ENCODE measurements around the gene HAVCR2. TPM values are rescaled to one million over a fixed set of nuclear protein-coding genes. Genes with fewer than 3 reads are reported as not detected.

Gene HAVCR2
- total RNA-seq, 1 experiment from 2014 or later, result 0.22 TPM

DNA sequence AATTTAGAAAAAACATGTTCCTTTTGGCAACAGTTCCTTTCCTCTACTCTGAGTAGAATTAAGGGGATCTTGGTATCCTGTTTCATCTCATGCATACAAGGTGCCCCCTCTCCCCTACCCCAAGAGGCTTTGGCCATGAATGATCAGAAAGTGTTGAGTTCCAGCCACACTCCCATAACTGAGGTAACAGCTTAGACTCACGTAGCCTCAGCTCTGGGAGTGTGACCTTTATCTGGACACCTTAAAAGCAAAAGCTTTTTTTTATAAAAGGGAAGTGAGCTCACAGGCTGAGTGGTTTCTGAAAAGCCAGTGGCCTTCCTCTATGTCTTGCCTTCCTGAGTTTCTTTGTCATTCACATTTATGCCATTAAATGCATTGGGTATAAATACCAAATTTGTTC is 900 bp upstream of the HAVCR2 start:
- Histone ChIP-seq H3K36me3 (ENCODE audit: insufficient read depth, low read length) (no peaks in the 10 kb centered on the region), H3K4me3 (ENCODE audit: low read length) (no peak overlapping the region), H3K9ac (ENCODE audit: low read length) (no peak overlapping the region), H3K27me3 (ENCODE audit: low read length) (no peaks in the 10 kb centered on the region), H3K27ac (ENCODE audit: low read length) (no peak overlapping the region), H3K9me2 (replicated peaks; ENCODE audit: insufficient read depth, low read length) (no peaks in the 10 kb centered on the region), H4K20me1 (ENCODE audit: insufficient read depth, low read depth, low read length) (no peaks in the 10 kb centered on the region), H3K79me2 (ENCODE audit: low read length) (no peaks in the 10 kb centered on the region), H2AFZ (ENCODE audit: low read length) (no peak overlapping the region), H3K4me1 (ENCODE audit: low read length) (no peaks in the 10 kb centered on the region), H3K4me2 (ENCODE audit: low read depth, low read length, poor library complexity, severe bottlenecking) (no peak overlapping the region), H3K9me3 (ENCODE audit: low read length) (no peaks in the 10 kb centered on the region)
- no peak for DNase-seq

DNA sequence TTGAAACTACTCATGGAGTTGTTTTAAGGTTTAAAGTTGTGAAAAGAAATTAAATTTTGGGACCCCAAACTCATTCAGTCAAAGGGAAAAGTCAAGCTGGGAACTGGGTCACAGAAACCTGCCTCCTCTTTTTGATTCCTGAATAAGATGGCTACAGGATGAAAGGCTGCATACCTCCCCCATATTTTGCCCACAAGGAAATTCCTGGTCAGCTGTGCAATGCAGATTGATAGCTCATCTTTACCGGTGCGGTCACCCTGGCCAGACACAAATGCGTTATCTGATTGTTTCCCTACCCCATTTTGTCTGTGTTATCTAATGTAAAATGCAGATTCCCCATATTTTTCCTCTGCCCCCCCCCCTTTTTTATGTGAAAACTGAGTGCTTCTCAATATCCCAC is 1.3 kb downstream of the HAVCR2 start:
- H3K9me2 ChIP-seq (replicated peaks; ENCODE audit: insufficient read depth, low read length), result no peaks in the 10 kb centered on the region
- H3K4me3 ChIP-seq (ENCODE audit: low read length), result no peak overlapping the region
- H3K79me2 ChIP-seq (ENCODE audit: low read length), result no peaks in the 10 kb centered on the region
- no peaks in the 10 kb centered on the region for H3K9me3 ChIP-seq (ENCODE audit: low read length)
- DNase-seq, result no peak
- no peaks in the 10 kb centered on the region for H3K4me1 ChIP-seq (ENCODE audit: low read length)
- no peak overlapping the region for H3K9ac ChIP-seq (ENCODE audit: low read length)
- no peak overlapping the region for H3K27ac ChIP-seq (ENCODE audit: low read length)
- H3K4me2 ChIP-seq (ENCODE audit: low read depth, low read length, poor library complexity, severe bottlenecking), result no peak overlapping the region
- no peak overlapping the region for H2AFZ ChIP-seq (ENCODE audit: low read length)
- H3K27me3 ChIP-seq (ENCODE audit: low read length), result no peaks in the 10 kb centered on the region
- no peaks in the 10 kb centered on the region for H4K20me1 ChIP-seq (ENCODE audit: insufficient read depth, low read depth, low read length)
- no peaks in the 10 kb centered on the region for H3K36me3 ChIP-seq (ENCODE audit: insufficient read depth, low read length)

DNA sequence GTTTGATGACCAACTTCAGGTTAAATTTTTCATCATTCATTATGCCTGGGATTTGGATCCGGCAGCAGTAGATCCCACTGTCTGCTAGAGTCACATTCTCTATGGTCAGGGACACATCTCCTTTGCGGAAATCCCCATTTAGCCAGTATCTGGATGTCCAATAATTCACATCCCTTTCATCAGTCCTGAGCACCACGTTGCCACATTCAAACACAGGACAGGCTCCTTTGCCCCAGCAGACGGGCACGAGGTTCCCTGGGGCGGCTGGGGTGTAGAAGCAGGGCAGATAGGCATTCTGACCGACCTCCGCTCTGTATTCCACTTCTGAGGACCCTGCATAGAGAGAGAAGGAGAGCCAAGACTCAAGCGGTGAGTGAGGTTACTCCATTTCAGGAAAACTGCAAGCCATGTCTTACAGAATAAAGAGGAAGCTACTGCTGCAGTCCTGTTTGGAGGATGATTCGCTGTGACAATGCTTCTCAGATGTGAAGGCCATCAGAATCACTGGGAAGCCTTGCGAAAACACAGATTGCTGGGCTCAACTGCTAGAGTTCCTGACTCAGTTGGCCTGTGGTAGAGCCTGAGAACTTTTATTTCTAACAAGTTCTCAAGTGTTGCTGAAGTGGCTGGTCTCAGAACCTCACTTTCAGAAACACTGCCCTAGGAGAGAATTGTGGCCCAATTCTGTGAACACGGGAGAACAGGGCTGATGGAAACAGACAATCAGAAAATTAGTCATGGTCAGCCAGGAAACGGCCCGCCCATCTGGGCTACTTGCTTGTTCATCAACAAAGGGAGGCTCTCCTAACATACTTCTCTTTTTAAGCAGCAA is 2.0 kb downstream of the HAVCR2 start:
- no peaks in the 10 kb centered on the region for H3K9me3 ChIP-seq (ENCODE audit: low read length)
- no peak overlapping the region for H3K27ac ChIP-seq (ENCODE audit: low read length)
- H3K9ac ChIP-seq (ENCODE audit: low read length), result no peak overlapping the region
- no peak overlapping the region for H2AFZ ChIP-seq (ENCODE audit: low read length)
- H3K9me2 ChIP-seq (replicated peaks; ENCODE audit: insufficient read depth, low read length), result no peaks in the 10 kb centered on the region
- H4K20me1 ChIP-seq (ENCODE audit: insufficient read depth, low read depth, low read length), result no peaks in the 10 kb centered on the region
- no peak overlapping the region for H3K4me2 ChIP-seq (ENCODE audit: low read depth, low read length, poor library complexity, severe bottlenecking)
- H3K79me2 ChIP-seq (ENCODE audit: low read length), result no peaks in the 10 kb centered on the region
- no peaks in the 10 kb centered on the region for H3K27me3 ChIP-seq (ENCODE audit: low read length)
- no peak overlapping the region for H3K4me3 ChIP-seq (ENCODE audit: low read length)
- H3K36me3 ChIP-seq (ENCODE audit: insufficient read depth, low read length), result no peaks in the 10 kb centered on the region
- H3K4me1 ChIP-seq (ENCODE audit: low read length), result no peaks in the 10 kb centered on the region
- no peak for DNase-seq

DNA sequence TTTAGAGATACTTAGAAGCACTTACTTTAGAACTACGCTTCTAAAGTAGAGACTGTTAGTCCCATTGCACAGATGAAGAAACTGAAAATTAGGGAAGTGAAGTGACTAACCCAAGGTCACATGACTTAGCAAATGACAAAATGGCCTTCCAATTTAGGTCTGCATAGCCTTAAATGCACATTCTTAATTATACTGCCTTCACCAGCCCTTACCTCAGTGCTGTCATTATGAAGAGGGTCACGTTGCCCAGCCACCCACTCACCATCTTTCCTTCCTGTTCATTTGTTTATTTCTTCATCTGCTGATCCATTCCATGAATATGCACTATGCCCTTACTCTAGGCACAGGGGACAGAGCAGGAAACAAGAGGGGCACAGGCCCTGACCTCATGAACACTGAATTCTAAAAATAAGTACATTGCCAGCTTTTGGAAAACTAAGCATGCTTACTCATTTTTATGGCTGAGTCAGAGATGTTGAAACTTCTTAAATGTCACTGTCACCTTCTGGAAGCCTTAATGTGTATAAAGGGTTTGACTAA is 8.6 kb downstream of the HAVCR2 start:
- no peaks in the 10 kb centered on the region for H3K9me3 ChIP-seq (ENCODE audit: low read length)
- H3K9me2 ChIP-seq (replicated peaks; ENCODE audit: insufficient read depth, low read length), result no peaks in the 10 kb centered on the region
- no peaks in the 10 kb centered on the region for H3K36me3 ChIP-seq (ENCODE audit: insufficient read depth, low read length)
- no peak for DNase-seq
- H3K27me3 ChIP-seq (ENCODE audit: low read length), result no peaks in the 10 kb centered on the region
- H3K9ac ChIP-seq (ENCODE audit: low read length), result no peak overlapping the region
- no peaks in the 10 kb centered on the region for H4K20me1 ChIP-seq (ENCODE audit: insufficient read depth, low read depth, low read length)
- H3K4me1 ChIP-seq (ENCODE audit: low read length), result no peaks in the 10 kb centered on the region
- H3K4me2 ChIP-seq (ENCODE audit: low read depth, low read length, poor library complexity, severe bottlenecking), result no peak overlapping the region
- no peak overlapping the region for H3K27ac ChIP-seq (ENCODE audit: low read length)
- H2AFZ ChIP-seq (ENCODE audit: low read length), result no peak overlapping the region
- H3K4me3 ChIP-seq (ENCODE audit: low read length), result no peak overlapping the region
- no peaks in the 10 kb centered on the region for H3K79me2 ChIP-seq (ENCODE audit: low read length)

DNA sequence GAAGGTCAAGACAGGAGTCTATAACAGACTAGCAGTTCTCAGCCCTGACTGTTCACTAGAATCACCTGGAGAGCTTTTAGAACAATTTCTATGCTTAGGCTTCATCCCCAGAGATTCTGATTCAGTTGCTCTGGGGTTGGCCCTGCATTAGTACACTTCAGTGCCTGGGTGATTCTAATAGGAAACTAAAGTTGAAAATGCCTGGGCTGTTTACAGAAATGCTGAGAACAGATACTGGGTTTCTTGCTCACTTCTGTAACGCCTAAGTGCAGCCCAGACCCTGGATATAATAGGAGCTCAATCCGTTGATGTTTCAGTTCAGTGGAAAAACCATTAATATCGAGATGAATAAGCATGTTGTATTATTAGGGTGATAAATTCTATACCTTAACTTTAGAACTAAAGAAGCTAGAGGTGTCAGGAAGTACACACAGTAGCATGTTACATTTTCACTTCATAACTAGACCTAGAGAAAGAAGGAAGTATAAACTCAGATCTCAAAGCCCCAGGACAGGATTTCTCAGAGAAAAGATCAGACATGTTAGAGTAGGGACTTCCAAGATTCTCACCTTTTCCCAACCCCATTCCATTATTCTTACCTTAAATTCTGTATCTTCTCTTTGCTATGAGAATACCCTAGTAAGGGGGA is 20.4 kb downstream of the HAVCR2 start:
- no peak overlapping the region for H2AFZ ChIP-seq (ENCODE audit: low read length)
- H3K9me2 ChIP-seq (replicated peaks; ENCODE audit: insufficient read depth, low read length), result no peaks in the 10 kb centered on the region
- no peaks in the 10 kb centered on the region for H3K79me2 ChIP-seq (ENCODE audit: low read length)
- H4K20me1 ChIP-seq (ENCODE audit: insufficient read depth, low read depth, low read length), result no peaks in the 10 kb centered on the region
- H3K27me3 ChIP-seq (ENCODE audit: low read length), result no peaks in the 10 kb centered on the region
- H3K4me2 ChIP-seq (ENCODE audit: low read depth, low read length, poor library complexity, severe bottlenecking), result no peak overlapping the region
- no peak overlapping the region for H3K27ac ChIP-seq (ENCODE audit: low read length)
- H3K4me1 ChIP-seq (ENCODE audit: low read length), result no peaks in the 10 kb centered on the region
- H3K9ac ChIP-seq (ENCODE audit: low read length), result no peak overlapping the region
- no peaks in the 10 kb centered on the region for H3K36me3 ChIP-seq (ENCODE audit: insufficient read depth, low read length)
- DNase-seq, result no peak
- no peaks in the 10 kb centered on the region for H3K9me3 ChIP-seq (ENCODE audit: low read length)
- no peak overlapping the region for H3K4me3 ChIP-seq (ENCODE audit: low read length)

DNA sequence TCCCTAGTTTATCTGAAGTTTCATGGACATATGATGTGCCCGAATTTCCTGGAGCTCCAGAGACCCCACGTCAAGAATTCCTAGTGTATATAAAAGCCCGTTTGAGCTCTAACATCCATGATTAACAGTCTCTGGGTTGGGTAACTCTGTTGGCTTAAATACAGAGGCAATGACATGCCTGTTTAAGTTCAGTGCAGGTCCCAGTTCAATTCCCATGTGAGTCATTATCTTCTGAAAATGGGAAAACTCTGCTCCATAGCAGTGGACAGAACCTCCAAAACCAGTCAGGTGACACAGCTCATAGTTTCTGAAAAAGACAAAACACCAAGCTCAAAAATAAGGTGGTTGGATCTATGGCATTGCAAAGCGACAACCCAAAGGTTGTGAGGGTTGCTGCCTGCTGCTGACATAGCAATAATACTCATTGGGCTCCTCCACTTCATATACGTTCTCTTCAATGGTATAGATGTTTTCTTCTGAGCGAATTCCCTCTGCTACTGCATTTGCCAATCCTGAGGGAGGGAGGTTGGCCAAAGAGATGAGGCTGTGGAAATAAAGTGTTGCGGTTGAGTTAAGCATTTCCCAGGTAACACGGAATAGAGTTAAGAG is 22.0 kb downstream of the HAVCR2 start:
- no peaks in the 10 kb centered on the region for H3K4me1 ChIP-seq (ENCODE audit: low read length)
- H3K27me3 ChIP-seq (ENCODE audit: low read length), result no peaks in the 10 kb centered on the region
- H4K20me1 ChIP-seq (ENCODE audit: insufficient read depth, low read depth, low read length), result no peaks in the 10 kb centered on the region
- H3K27ac ChIP-seq (ENCODE audit: low read length), result no peak overlapping the region
- H3K9ac ChIP-seq (ENCODE audit: low read length), result no peak overlapping the region
- DNase-seq, result no peak
- H3K9me3 ChIP-seq (ENCODE audit: low read length), result no peaks in the 10 kb centered on the region
- no peaks in the 10 kb centered on the region for H3K36me3 ChIP-seq (ENCODE audit: insufficient read depth, low read length)
- H3K79me2 ChIP-seq (ENCODE audit: low read length), result no peaks in the 10 kb centered on the region
- H2AFZ ChIP-seq (ENCODE audit: low read length), result no peak overlapping the region
- no peaks in the 10 kb centered on the region for H3K9me2 ChIP-seq (replicated peaks; ENCODE audit: insufficient read depth, low read length)
- no peak overlapping the region for H3K4me3 ChIP-seq (ENCODE audit: low read length)
- H3K4me2 ChIP-seq (ENCODE audit: low read depth, low read length, poor library complexity, severe bottlenecking), result no peak overlapping the region

DNA sequence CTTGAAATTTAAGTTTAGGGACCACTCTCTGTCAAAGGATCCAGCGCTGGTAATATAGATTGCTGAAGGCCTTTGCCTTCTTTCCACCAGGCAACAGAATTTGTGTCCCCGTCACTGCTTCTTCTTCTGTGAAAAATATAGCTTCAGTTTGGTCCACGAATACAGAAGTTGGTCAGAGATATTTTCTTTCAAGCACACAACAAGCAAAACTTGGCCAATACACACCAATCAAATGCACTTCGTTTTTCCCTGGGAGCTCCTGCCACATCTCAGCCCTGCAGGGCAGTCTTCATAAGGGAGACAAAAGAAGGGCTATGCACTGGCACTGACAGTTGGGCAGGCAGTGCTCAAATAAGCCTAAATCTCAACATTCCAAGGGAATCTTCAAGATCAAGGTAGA is 22.9 kb downstream of the HAVCR2 start:
- H3K9me2 ChIP-seq (replicated peaks; ENCODE audit: insufficient read depth, low read length), result no peaks in the 10 kb centered on the region
- H3K4me1 ChIP-seq (ENCODE audit: low read length), result no peaks in the 10 kb centered on the region
- no peak overlapping the region for H3K27ac ChIP-seq (ENCODE audit: low read length)
- H3K9me3 ChIP-seq (ENCODE audit: low read length), result no peaks in the 10 kb centered on the region
- no peaks in the 10 kb centered on the region for H3K79me2 ChIP-seq (ENCODE audit: low read length)
- DNase-seq, result no peak
- no peaks in the 10 kb centered on the region for H4K20me1 ChIP-seq (ENCODE audit: insufficient read depth, low read depth, low read length)
- H3K4me3 ChIP-seq (ENCODE audit: low read length), result no peak overlapping the region
- H3K4me2 ChIP-seq (ENCODE audit: low read depth, low read length, poor library complexity, severe bottlenecking), result no peak overlapping the region
- no peak overlapping the region for H3K9ac ChIP-seq (ENCODE audit: low read length)
- H3K27me3 ChIP-seq (ENCODE audit: low read length), result no peaks in the 10 kb centered on the region
- no peaks in the 10 kb centered on the region for H3K36me3 ChIP-seq (ENCODE audit: insufficient read depth, low read length)
- H2AFZ ChIP-seq (ENCODE audit: low read length), result no peak overlapping the region

DNA sequence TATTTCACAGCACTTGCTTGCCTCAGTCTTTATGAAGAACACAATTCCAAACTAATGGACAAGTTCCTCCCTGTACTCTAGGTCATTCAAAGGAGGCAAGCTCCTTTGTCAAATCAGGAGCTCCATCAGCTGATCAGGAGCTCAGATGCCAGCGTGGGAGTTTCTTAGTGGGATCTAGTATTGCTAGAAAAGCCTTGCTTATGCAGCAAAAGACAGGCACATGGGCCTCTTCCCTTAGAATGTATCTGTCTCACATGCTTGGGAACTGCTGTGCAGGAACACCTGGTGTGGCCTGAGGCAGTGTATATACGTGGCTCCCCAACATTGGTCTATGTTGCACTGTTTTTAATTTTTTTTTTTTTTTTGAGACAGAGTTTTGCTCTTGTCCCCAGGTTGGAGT is 28.6 kb downstream of the HAVCR2 start:
- Histone ChIP-seq H2AFZ (ENCODE audit: low read length) (no peak overlapping the region), H4K20me1 (ENCODE audit: insufficient read depth, low read depth, low read length) (no peaks in the 10 kb centered on the region), H3K9me2 (replicated peaks; ENCODE audit: insufficient read depth, low read length) (no peaks in the 10 kb centered on the region), H3K27ac (ENCODE audit: low read length) (no peak overlapping the region), H3K9ac (ENCODE audit: low read length) (no peak overlapping the region), H3K36me3 (ENCODE audit: insufficient read depth, low read length) (no peaks in the 10 kb centered on the region), H3K4me3 (ENCODE audit: low read length) (no peak overlapping the region), H3K79me2 (ENCODE audit: low read length) (no peaks in the 10 kb centered on the region), H3K4me1 (ENCODE audit: low read length) (no peaks in the 10 kb centered on the region), H3K9me3 (ENCODE audit: low read length) (no peaks in the 10 kb centered on the region), H3K27me3 (ENCODE audit: low read length) (no peaks in the 10 kb centered on the region), H3K4me2 (ENCODE audit: low read depth, low read length, poor library complexity, severe bottlenecking) (no peak overlapping the region)
- DNase-seq, result no peak
